WTC11 (cell line): ENCODE data around the gene CTRL. TPM values are rescaled to one million over a fixed set of nuclear protein-coding genes. Genes with fewer than 3 reads are reported as not detected.

ENCODE experiments used
- ATAC-seq: fragments of 200-7000 bp; cut with Tn5 transposase; 2 replicates; pipeline ENCODE4 v1.10.0; 2021; ENCODE audit warnings: mild to moderate bottlenecking, moderate library complexity
- CTCF ChIA-PET: fragments of 300-600 bp; sonication (Branson Sonifier 250); formaldehyde crosslinking; loops from one replicate; lab custom pipeline; 2021; ENCODE audit warnings: antibody characterized with exemption; lab: Charles Lee
- POLR2A ChIA-PET: fragments of 350-600 bp; sonication (Branson Sonifier 250); formaldehyde crosslinking; loops from one replicate; lab custom pipeline; 2021; ENCODE audit warnings: antibody characterized with exemption; lab: Charles Lee
- DNase-seq: peaks from one replicate; pipeline ENCODE4 v3.0.0; 2021; ENCODE audit warnings: low spot score
- H3K27ac Mint-ChIP-seq: 2 replicates; pipeline ENCODE4 v1.8.0; 2021; ENCODE audit warnings: mixed read lengths
- H3K27me3 Mint-ChIP-seq: 2 replicates; pipeline ENCODE4 v1.8.0; 2021; ENCODE audit warnings: low read depth, mild to moderate bottlenecking, moderate library complexity, mixed read lengths
- H3K36me3 Mint-ChIP-seq: 2 replicates; pipeline ENCODE4 v1.8.0; 2021; ENCODE audit warnings: mixed read lengths
- H3K4me1 Mint-ChIP-seq: 2 replicates; pipeline ENCODE4 v1.8.0; 2022; ENCODE audit warnings: mixed read lengths
- H3K4me3 Mint-ChIP-seq: 2 replicates; pipeline ENCODE4 v1.8.0; 2021; ENCODE audit warnings: mild to moderate bottlenecking, moderate library complexity, mixed read lengths
- H3K9me3 Mint-ChIP-seq: 2 replicates; pipeline ENCODE4 v1.8.0; 2021; ENCODE audit warnings: mixed read lengths
- CBFB ChIP-seq: sonication (generic); formaldehyde crosslinking; IDR thresholded peaks from 2 replicates; pipeline ENCODE4 v1.8.1; 2022; ENCODE audit warnings: mild to moderate bottlenecking, low read depth, missing genetic modification reagents
- E2F1 ChIP-seq: sonication (generic); formaldehyde crosslinking; IDR thresholded peaks from 2 replicates; pipeline ENCODE4 v1.8.0; 2022; ENCODE audit warnings: mild to moderate bottlenecking, missing genetic modification reagents
- E2F5 ChIP-seq: sonication (generic); formaldehyde crosslinking; IDR thresholded peaks from 2 replicates; pipeline ENCODE4 v1.8.1; 2022; ENCODE audit warnings: mild to moderate bottlenecking, moderate library complexity, missing genetic modification reagents
- ELF4 ChIP-seq: sonication (generic); formaldehyde crosslinking; IDR thresholded peaks from 2 replicates; pipeline ENCODE4 v1.8.1; 2022; ENCODE audit warnings: low read depth, mild to moderate bottlenecking, moderate library complexity, missing genetic modification reagents
- EMX1 ChIP-seq: fragments of 250-450 bp; sonication (Bioruptor Pico); IDR thresholded peaks from 2 replicates; pipeline ENCODE4 v1.8.0; 2021; ENCODE audit warnings: mild to moderate bottlenecking
- FOXJ3 ChIP-seq: sonication (generic); formaldehyde crosslinking; IDR thresholded peaks from 2 replicates; pipeline ENCODE4 v1.9.0; 2021; ENCODE audit warnings: missing genetic modification reagents, mild to moderate bottlenecking, borderline replicate concordance
- GABPB1 ChIP-seq: sonication (generic); formaldehyde crosslinking; IDR thresholded peaks from 2 replicates; pipeline ENCODE4 v1.8.1; 2023; ENCODE audit warnings: mild to moderate bottlenecking, missing genetic modification reagents
- NFATC4 ChIP-seq: fragments of 250-450 bp; sonication (Bioruptor Pico); IDR thresholded peaks from 2 replicates; pipeline ENCODE4 v1.9.0; 2021; ENCODE audit warnings: mild to moderate bottlenecking
- SOX15 ChIP-seq: fragments of 250-450 bp; sonication (Bioruptor Pico); IDR thresholded peaks from 2 replicates; pipeline ENCODE4 v1.9.0; 2021; ENCODE audit warnings: mild to moderate bottlenecking
- SP1 ChIP-seq: sonication (generic); formaldehyde crosslinking; conservative IDR thresholded peaks from 2 replicates; pipeline ENCODE4 v1.8.1; 2022; ENCODE audit warnings: missing genetic modification reagents
- TEAD4 ChIP-seq: sonication (generic); formaldehyde crosslinking; IDR thresholded peaks from 2 replicates; pipeline ENCODE4 v1.8.0; 2022; ENCODE audit warnings: mild to moderate bottlenecking, missing genetic modification reagents
- ZBTB43 ChIP-seq: sonication (generic); formaldehyde crosslinking; IDR thresholded peaks from 2 replicates; pipeline ENCODE4 v1.8.1; 2023; ENCODE audit warnings: mild to moderate bottlenecking, missing genetic modification reagents
- ZNF121 ChIP-seq: sonication (generic); formaldehyde crosslinking; IDR thresholded peaks from 2 replicates; pipeline ENCODE4 v1.8.0; 2023; ENCODE audit warnings: missing genetic modification reagents
- ZNF263 ChIP-seq: sonication (generic); formaldehyde crosslinking; IDR thresholded peaks from 2 replicates; pipeline ENCODE4 v1.8.1; 2022; ENCODE audit warnings: low read depth, mild to moderate bottlenecking, moderate library complexity, missing genetic modification reagents
- ZNF281 ChIP-seq: sonication (generic); formaldehyde crosslinking; IDR thresholded peaks from 2 replicates; pipeline ENCODE4 v1.8.0; 2023; ENCODE audit warnings: mild to moderate bottlenecking, missing genetic modification reagents
- ZNF416 ChIP-seq: fragments of 250-450 bp; sonication (Bioruptor Pico); IDR thresholded peaks from 2 replicates; pipeline ENCODE4 v1.9.0; 2021; ENCODE audit warnings: mild to moderate bottlenecking, inconsistent platforms
- ZNF671 ChIP-seq: fragments of 250-450 bp; sonication (Bioruptor Pico); IDR thresholded peaks from 2 replicates; pipeline ENCODE4 v1.8.0; 2021; ENCODE audit warnings: mild to moderate bottlenecking
- ZSCAN18 ChIP-seq: fragments of 250-450 bp; sonication (Bioruptor Pico); IDR thresholded peaks from 2 replicates; pipeline ENCODE4 v2.1.2; 2022; ENCODE audit warnings: mild to moderate bottlenecking, moderate library complexity
- total RNA-seq: library from RNA; stranded (reverse); gene quantifications from 3 replicates; pipeline ENCODE4 v1.2.3, GENCODE V29; 2021

The CTRL gene
- total RNA-seq, 1 experiment from 2014 or later: 2.8 TPM

GRCh38 chr16:67961551-67961957, 29.9 kb upstream of the CTRL start:
- Mint-ChIP-seq H3K4me1 (peaks cover 25% of the 10 kb centered on the region), H3K9me3 (no peaks in the 10 kb centered on the region), H3K27me3 (no peaks in the 10 kb centered on the region), H3K4me3 (no peak overlapping the region), H3K27ac (no peak overlapping the region), H3K36me3 (peaks cover 52% of the 10 kb centered on the region)
- DNase-seq: no peak
- no peak for ATAC-seq
- CTCF ChIA-PET: interaction anchor here (1.3 kb wide), 1 partner anchor 79 kb away, joined by 4 read pairs; no protein-coding TSS in a partner anchor
- POLR2A ChIA-PET: no interaction called here
- TF ChIP-seq ZNF263: no peak
- no peak for TF ChIP-seq ZBTB43 (CRISPR knock-in tag)
- no peak for TF ChIP-seq ZNF671 (CRISPR knock-in tag)
- TF ChIP-seq TEAD4: no peak
- no peak for TF ChIP-seq EMX1 (CRISPR knock-in tag)
- TF ChIP-seq GABPB1: no peak
- TF ChIP-seq E2F5: no peak
- TF ChIP-seq FOXJ3 (CRISPR knock-in tag): no peak

- POLR2A ChIA-PET: no interaction called here
- CTCF ChIA-PET: interaction anchor here (0.5 to 1.2 kb wide), 3 partner anchors 53 to 641 kb away, joined by 3 read pairs; no protein-coding TSS in a partner anchor
- H3K36me3 Mint-ChIP-seq: peaks cover 57% of the 10 kb centered on the region
- H3K4me3 Mint-ChIP-seq: no peak overlapping the region
- ATAC-seq (no peak), DNase-seq (no peak)
- H3K4me1 Mint-ChIP-seq: peaks cover 7% of the 10 kb centered on the region
- H3K9me3 Mint-ChIP-seq: no peaks in the 10 kb centered on the region
- TF ChIP-seq ZNF281 (CRISPR knock-in tag): no peak
- H3K27ac Mint-ChIP-seq: no peak overlapping the region; the same call in 1 of the 2 replicates
- H3K27me3 Mint-ChIP-seq: no peaks in the 10 kb centered on the region
These were observed 28.1 kb upstream of the CTRL start for GRCh38 chr16:67959536-67960329.

- Mint-ChIP-seq H3K4me1 (no peaks in the 10 kb centered on the region), H3K27ac (no peak overlapping the region), H3K9me3 (no peaks in the 10 kb centered on the region), H3K36me3 (peaks cover 65% of the 10 kb centered on the region), H3K27me3 (no peaks in the 10 kb centered on the region), H3K4me3 (no peak overlapping the region)
- CTCF ChIA-PET: interaction anchor here (0.7 kb wide), 1 partner anchor 15 kb away, joined by 4 read pairs; no protein-coding TSS in a partner anchor
- POLR2A ChIA-PET: no interaction called here
- no peak for DNase-seq
- no peak for TF ChIP-seq ZNF416 (CRISPR knock-in tag)
- TF ChIP-seq SP1: no peak
- TF ChIP-seq E2F1 (CRISPR knock-in tag): no peak
- no peak for TF ChIP-seq NFATC4 (CRISPR knock-in tag)
- TF ChIP-seq ZSCAN18 (CRISPR knock-in tag): no peak
- TF ChIP-seq CBFB (CRISPR knock-in tag): no peak
- no peak for TF ChIP-seq ZNF121 (CRISPR knock-in tag)
- TF ChIP-seq SOX15 (CRISPR knock-in tag): no peak
- TF ChIP-seq ELF4 (CRISPR knock-in tag): no peak
- TF ChIP-seq, all 79 proteins: peak for 0
- ATAC-seq: no peak
These were observed 26.0 kb upstream of the CTRL start for GRCh38 chr16:67957622-67958021.
